ENCODE measurements around the gene PNPLA8. TPM values are rescaled to one million over a fixed set of nuclear protein-coding genes. Genes with fewer than 3 reads are reported as not detected.

Gene PNPLA8
- total RNA-seq, 1 donor from 2014 or later, result 18.0 TPM

GRCh38 chr7:108525327-108525984 lies 479 bp downstream of the PNPLA8 start:
- H3K27me3 Mint-ChIP-seq (ENCODE audit: low read depth), result no peaks in the 10 kb centered on the region
- peak overlapping the region; percentile 99 for H3K27ac Mint-ChIP-seq
- DNase-seq (ENCODE audit: low spot score in 2 of 2, unreplicated experiment in 2 of 2), result no peak
- H3K9me3 Mint-ChIP-seq, result no peaks in the 10 kb centered on the region
- TF ChIP-seq, protein P1, sequence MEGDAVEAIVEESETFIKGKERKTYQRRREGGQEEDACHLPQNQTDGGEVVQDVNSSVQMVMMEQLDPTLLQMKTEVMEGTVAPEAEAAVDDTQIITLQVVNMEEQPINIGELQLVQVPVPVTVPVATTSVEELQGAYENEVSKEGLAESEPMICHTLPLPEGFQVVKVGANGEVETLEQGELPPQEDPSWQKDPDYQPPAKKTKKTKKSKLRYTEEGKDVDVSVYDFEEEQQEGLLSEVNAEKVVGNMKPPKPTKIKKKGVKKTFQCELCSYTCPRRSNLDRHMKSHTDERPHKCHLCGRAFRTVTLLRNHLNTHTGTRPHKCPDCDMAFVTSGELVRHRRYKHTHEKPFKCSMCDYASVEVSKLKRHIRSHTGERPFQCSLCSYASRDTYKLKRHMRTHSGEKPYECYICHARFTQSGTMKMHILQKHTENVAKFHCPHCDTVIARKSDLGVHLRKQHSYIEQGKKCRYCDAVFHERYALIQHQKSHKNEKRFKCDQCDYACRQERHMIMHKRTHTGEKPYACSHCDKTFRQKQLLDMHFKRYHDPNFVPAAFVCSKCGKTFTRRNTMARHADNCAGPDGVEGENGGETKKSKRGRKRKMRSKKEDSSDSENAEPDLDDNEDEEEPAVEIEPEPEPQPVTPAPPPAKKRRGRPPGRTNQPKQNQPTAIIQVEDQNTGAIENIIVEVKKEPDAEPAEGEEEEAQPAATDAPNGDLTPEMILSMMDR (IDR thresholded peaks at IDR 0.05; ENCODE audit: unreplicated experiment), result no peak
- no peaks in the 10 kb centered on the region for H3K36me3 Mint-ChIP-seq
- peak overlapping the region; percentile 93 for H3K4me3 Mint-ChIP-seq
- H3K4me1 Mint-ChIP-seq, result peaks cover 35% of the 10 kb centered on the region

GRCh38 chr7:108522780-108523179 lies 3.2 kb downstream of the PNPLA8 start:
- TF ChIP-seq, protein P1 (IDR thresholded peaks at IDR 0.05; ENCODE audit: unreplicated experiment), result no peak
- Mint-ChIP-seq H3K27ac (peak overlapping the region; percentile 43), H3K27me3 (ENCODE audit: low read depth) (no peaks in the 10 kb centered on the region), H3K36me3 (peaks cover 9% of the 10 kb centered on the region), H3K9me3 (no peaks in the 10 kb centered on the region), H3K4me1 (peaks cover 36% of the 10 kb centered on the region), H3K4me3 (no peak overlapping the region)
- DNase-seq (ENCODE audit: low spot score in 2 of 2, unreplicated experiment in 2 of 2), result no peak

DNA sequence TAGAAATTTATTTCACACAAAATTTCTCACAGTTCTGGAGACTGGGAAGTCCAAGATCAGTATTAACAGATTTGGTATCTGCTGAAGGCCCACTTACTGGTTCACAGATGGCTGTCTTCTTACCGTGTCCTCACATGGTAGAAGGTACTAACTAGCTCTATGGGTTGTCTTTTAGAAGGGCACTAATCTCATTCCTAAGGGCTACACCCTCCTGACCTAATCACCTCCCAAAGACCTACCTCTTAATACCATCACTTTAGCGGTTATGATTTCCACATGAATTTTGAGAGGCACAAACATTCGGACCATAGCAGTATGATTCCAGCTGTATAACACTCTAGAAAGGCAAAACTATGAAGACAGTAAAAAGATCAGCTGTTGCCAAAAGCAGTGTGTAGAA lies 8.0 kb downstream of the PNPLA8 start:
- TF ChIP-seq, protein P1 (IDR thresholded peaks at IDR 0.05; ENCODE audit: unreplicated experiment), result no peak
- Mint-ChIP-seq H3K27ac (no peak overlapping the region), H3K4me3 (no peak overlapping the region), H3K36me3 (peaks cover 27% of the 10 kb centered on the region), H3K27me3 (ENCODE audit: low read depth) (no peaks in the 10 kb centered on the region), H3K4me1 (peaks cover 19% of the 10 kb centered on the region), H3K9me3 (no peaks in the 10 kb centered on the region)
- DNase-seq (ENCODE audit: low spot score in 2 of 2, unreplicated experiment in 2 of 2), result no peak

DNA sequence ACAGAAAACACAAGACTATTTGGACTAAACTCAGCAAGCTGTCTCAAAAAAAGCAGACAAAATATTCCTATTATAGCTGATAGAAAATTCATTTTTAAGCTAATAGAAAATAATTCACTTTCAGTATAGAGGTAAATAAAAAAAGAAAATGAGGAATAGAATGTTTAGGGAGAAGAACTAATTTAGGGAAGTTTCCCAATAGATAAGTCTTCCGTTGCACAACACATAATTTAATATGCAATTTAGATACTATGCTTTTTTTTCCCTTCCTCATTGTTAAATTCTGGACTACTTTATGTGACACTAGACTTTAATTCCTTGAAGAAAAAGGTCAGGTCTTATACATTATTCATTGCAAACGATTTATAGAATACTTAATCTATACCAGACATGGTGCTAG lies 10.3 kb downstream of the PNPLA8 start:
- Mint-ChIP-seq H3K4me1 (peaks cover 6% of the 10 kb centered on the region), H3K4me3 (no peak overlapping the region), H3K27me3 (ENCODE audit: low read depth) (no peaks in the 10 kb centered on the region), H3K27ac (no peak overlapping the region), H3K9me3 (peaks cover 10% of the 10 kb centered on the region), H3K36me3 (peaks cover 43% of the 10 kb centered on the region)
- no peak for DNase-seq (ENCODE audit: low spot score in 2 of 2, unreplicated experiment in 2 of 2)
- TF ChIP-seq, protein P1 (IDR thresholded peaks at IDR 0.05; ENCODE audit: unreplicated experiment), result no peak

- Mint-ChIP-seq H3K27ac (no peak overlapping the region), H3K4me3 (no peak overlapping the region), H3K27me3 (ENCODE audit: low read depth) (no peaks in the 10 kb centered on the region), H3K4me1 (peaks cover 3% of the 10 kb centered on the region), H3K9me3 (peaks cover 16% of the 10 kb centered on the region), H3K36me3 (peaks cover 49% of the 10 kb centered on the region)
- DNase-seq (ENCODE audit: low spot score in 2 of 2, unreplicated experiment in 2 of 2), result no peak
- TF ChIP-seq, protein P1 (IDR thresholded peaks at IDR 0.05; ENCODE audit: unreplicated experiment), result no peak
These were observed 10.9 kb downstream of the PNPLA8 start for GRCh38 chr7:108515013-108515412.
